Cardiac muscle cell (in vitro differentiated cells and primary cell): ENCODE results near the gene PRPF38B. TPM values are rescaled to one million over a fixed set of nuclear protein-coding genes. Genes with fewer than 3 reads are reported as not detected.

Experiments used
- DNase-seq, 2 donors: peaks; one replicate each; pipeline versions ENCODE4 v3.0.0 to v3.0.0-alpha.2; 2010 to 2017; ENCODE audit warnings: low read depth in 1 of 2, low spot score in 1 of 2
- H3K27ac ChIP-seq: fragments of 200-600 bp; sonication (generic); 2 replicates; pipeline ENCODE4 v1.5.1; 2016
- H3K27me3 ChIP-seq: fragments of 200-600 bp; sonication (generic); 2 replicates; pipeline ENCODE4 v1.6.0; 2016; ENCODE audit warnings: control low read depth
- H3K36me3 ChIP-seq: fragments of 200-600 bp; sonication (generic); 2 replicates; pipeline ENCODE4 v1.5.1; 2016; ENCODE audit warnings: control low read depth
- H3K4me1 ChIP-seq: fragments of 200-600 bp; sonication (generic); 2 replicates; pipeline ENCODE4 v1.8.1; 2017; ENCODE audit warnings: low read depth, mild to moderate bottlenecking, mixed run types
- H3K4me3 ChIP-seq: fragments of 200-600 bp; sonication (generic); 2 replicates; pipeline ENCODE4 v1.5.1; 2016; ENCODE audit warnings: mild to moderate bottlenecking
- H3K9me3 ChIP-seq: fragments of 200-600 bp; sonication (generic); 2 replicates; pipeline ENCODE4 v1.5.1; 2017; ENCODE audit warnings: low read depth, mild to moderate bottlenecking, control low read depth
- CTCF ChIP-seq: IDR thresholded peaks from 2 replicates; pipeline ENCODE4 v1.5.1; 2012; ENCODE audit warnings: low read depth, mild to moderate bottlenecking, low read length
- polyA plus RNA-seq: library from polyadenylated mRNA; unstranded; fragments of >200 nt; fragmentation: Nextera tagmentation; extraction: Ambion mirVana; gene quantifications from 2 replicates; pipeline ENCODE4 v1.2.1, GENCODE V29; 2016
- total RNA-seq: library from RNA; depleted of rRNA; stranded (reverse); fragments of >200 nt; gene quantifications from 2 replicates; pipeline ENCODE4 v1.2.3, GENCODE V29; 2016

The PRPF38B gene
- total and polyA plus RNA-seq, 2 experiments from 2014 or later = 24.2 to 35.0 TPM

- Histone ChIP-seq H3K27ac (no peak overlapping the region), H3K36me3 (no peaks in the 10 kb centered on the region)
- peak in 1 of 2 donors; percentile 95 for DNase-seq
These were observed 45.4 kb upstream of the PRPF38B start for GRCh38 chr1:108646648-108647269.

GRCh38 chr1:108653431-108654105 lies 38.5 kb upstream of the PRPF38B start:
- Histone ChIP-seq H3K4me3 (no peak overlapping the region), H3K4me1 (no peaks in the 10 kb centered on the region), H3K27me3 (no peaks in the 10 kb centered on the region), H3K27ac (no peak overlapping the region), H3K36me3 (no peaks in the 10 kb centered on the region), H3K9me3 (no peaks in the 10 kb centered on the region)
- peak in 1 of 2 donors; percentile 11 for DNase-seq
- no peak for TF ChIP-seq CTCF

More at GRCh38 chr1:108646648-108647269, 45.4 kb upstream of the PRPF38B start:
- Histone ChIP-seq H3K9me3 (no peaks in the 10 kb centered on the region), H3K4me3 (no peak overlapping the region), H3K4me1 (no peaks in the 10 kb centered on the region), H3K27me3 (no peaks in the 10 kb centered on the region)
- no peak for TF ChIP-seq CTCF

- H3K9me3 ChIP-seq = no peaks in the 10 kb centered on the region
- TF ChIP-seq CTCF = no peak
- H3K27ac ChIP-seq = no peak overlapping the region
- no peaks in the 10 kb centered on the region for H3K36me3 ChIP-seq
- DNase-seq = no peak
- peaks cover 21% of the 10 kb centered on the region for H3K27me3 ChIP-seq
- H3K4me3 ChIP-seq = no peak overlapping the region
- H3K4me1 ChIP-seq = no peaks in the 10 kb centered on the region
These were observed 34.6 kb upstream of the PRPF38B start for GRCh38 chr1:108657356-108658080.

- TF ChIP-seq CTCF = no peak
- Histone ChIP-seq H3K4me1 (no peaks in the 10 kb centered on the region), H3K27me3 (peaks cover 25% of the 10 kb centered on the region), H3K4me3 (peak within 1 kb of the TSS; percentile 33), H3K36me3 (no peaks in the 10 kb centered on the region), H3K27ac (no peak within 1 kb of the TSS), H3K9me3 (no peaks in the 10 kb centered on the region)
- DNase-seq = peak; percentile 38 to 85
These were observed 31.0 kb upstream of the PRPF38B start, which contains the start of gene HENMT1 for GRCh38 chr1:108661030-108661609. TSS of gene HENMT1 (minus strand) at chr1:108661093. CDS start at chr1:108659884, 1,209 bp downstream.

GRCh38 chr1:108663074-108663473 lies 29.0 kb upstream of the PRPF38B start:
- Histone ChIP-seq H3K36me3 (no peaks in the 10 kb centered on the region), H3K4me3 (no peak overlapping the region), H3K27me3 (peaks cover 25% of the 10 kb centered on the region), H3K27ac (no peak overlapping the region), H3K9me3 (no peaks in the 10 kb centered on the region), H3K4me1 (no peaks in the 10 kb centered on the region)
- no peak for TF ChIP-seq CTCF
- DNase-seq = peak in 1 of 2 donors; percentile 29
